HepG2 (cell line): Measurements from ENCODE around the gene BIRC6. TPM values are rescaled to one million over a fixed set of nuclear protein-coding genes. Genes with fewer than 3 reads are reported as not detected.

Experiments used
- GABPA ChIP-seq, 2 experiments: IDR thresholded peaks; 2 replicates each; pipeline ENCODE4 v1.6.1; 2011 to 2016; ENCODE audit warnings: low read depth in 2 of 2, low read length in 1 of 2, missing biosample characterization in 1 of 2, missing genetic modification characterization in 1 of 2
- GLI4 ChIP-seq: sonication (generic); formaldehyde crosslinking; IDR thresholded peaks from 2 replicates; pipeline ENCODE4 v1.5.1; 2020; ENCODE audit warnings: missing genetic modification reagents, mild to moderate bottlenecking, moderate library complexity, borderline replicate concordance
- HBP1 ChIP-seq: IDR thresholded peaks from 2 replicates; pipeline ENCODE4 v1.6.1; 2016; ENCODE audit warnings: low read depth, control low read depth
- KDM5B ChIP-seq: sonication (generic); formaldehyde crosslinking; IDR thresholded peaks from 2 replicates; pipeline ENCODE4 v1.4.0; 2020; ENCODE audit warnings: missing genetic modification reagents, mild to moderate bottlenecking, borderline replicate concordance
- SMAD1 ChIP-seq: sonication (generic); formaldehyde crosslinking; IDR thresholded peaks from 2 replicates; pipeline ENCODE4 v1.4.0; 2020; ENCODE audit warnings: missing genetic modification reagents, low read depth, mild to moderate bottlenecking, borderline replicate concordance
- THAP9 ChIP-seq: sonication (generic); formaldehyde crosslinking; IDR thresholded peaks from 2 replicates; pipeline ENCODE4; 2020; ENCODE audit warnings: missing genetic modification reagents, mild to moderate bottlenecking, borderline replicate concordance
- TOE1 ChIP-seq: sonication (generic); formaldehyde crosslinking; IDR thresholded peaks from 2 replicates; pipeline ENCODE4 v1.4.0; 2020; ENCODE audit warnings: mild to moderate bottlenecking, missing genetic modification reagents
- U2AF1 ChIP-seq: fragments of 200-400 bp; formaldehyde crosslinking; optimal IDR thresholded peaks from 2 replicates; pipeline ENCODE3; 2017; ENCODE audit warnings: mild to moderate bottlenecking, low read depth, low read length
- ZBTB2 ChIP-seq: sonication (generic); formaldehyde crosslinking; IDR thresholded peaks from 2 replicates; pipeline ENCODE4 v1.8.0; 2022; ENCODE audit warnings: low read depth, missing genetic modification reagents
- ZBTB8A ChIP-seq: sonication (generic); formaldehyde crosslinking; IDR thresholded peaks from 2 replicates; pipeline ENCODE4 v1.4.0; 2020; ENCODE audit warnings: mild to moderate bottlenecking, low read depth, missing genetic modification reagents, borderline replicate concordance
- ZFAT ChIP-seq: sonication (generic); formaldehyde crosslinking; conservative IDR thresholded peaks from 2 replicates; pipeline ENCODE4 v1.8.1; 2023; ENCODE audit warnings: missing genetic modification reagents, inconsistent platforms
- ZNF609 ChIP-seq: sonication (generic); formaldehyde crosslinking; IDR thresholded peaks from 2 replicates; pipeline ENCODE4 v1.4.0; 2020; ENCODE audit warnings: mild to moderate bottlenecking, missing genetic modification reagents, borderline replicate concordance
- ZNF800 ChIP-seq: sonication (generic); formaldehyde crosslinking; IDR thresholded peaks from 2 replicates; pipeline ENCODE4 v1.4.0; 2020; ENCODE audit warnings: missing genetic modification reagents
- polyA plus RNA-seq, 8 experiments: library from polyadenylated mRNA; depleted of rRNA in 3 of 8; stranded (reverse) in 7 of 8; unstranded in 1 of 8; fragments of >200 nt; fragmentation: Illumina TruSeq in 4 of 8; extraction: Trizol in 4 of 8; gene quantifications; 2 replicates each; pipeline versions ENCODE4 v1.2.1 to v1.2.3, GENCODE V29; 2011 to 2016; ENCODE audit warnings: low read depth in 4 of 8, missing spikeins in 1 of 8, mixed read lengths in 1 of 8; ENCODE audit not compliant: insufficient read depth in 1 of 8
- total RNA-seq, 5 experiments: library from RNA; depleted of rRNA; stranded (reverse); fragments of >200 nt; fragmentation: Illumina TruSeq; extraction: Trizol; gene quantifications; 2 replicates each; pipeline ENCODE4 v1.2.3, GENCODE V29; 2016; ENCODE audit warnings: low read depth in 1 of 5

Gene BIRC6
- total and polyA plus RNA-seq, 2 of the 13 experiments (the other 11 are each of a cell fraction or from before 2014, with no cell fraction given), result 65.6 to 120 TPM

- TF ChIP-seq ZNF800, result peak; percentile 68; the same call in 1 of the 2 replicates
- TF ChIP-seq HBP1 (CRISPR knock-in tag), result no peak; the same call in 1 of the 2 replicates
- TF ChIP-seq GABPA (IDR thresholded peaks at IDR 0.05; ENCODE audit: low read depth, low read length), result no peak
- no peak for TF ChIP-seq GABPA (CRISPR knock-in tag; IDR thresholded peaks at IDR 0.05; ENCODE audit: low read depth)
- TF ChIP-seq ZFAT (CRISPR knock-in tag), result peak; percentile 57; the same call in 1 of the 2 replicates
- 0 out of 2 replicates have a peak, but pooled peaks have one; percentile 48 for TF ChIP-seq ZNF609
- peak; percentile 11; the same call in 1 of the 2 replicates for TF ChIP-seq SMAD1 (CRISPR knock-in tag)
- no peak; the same call in 1 of the 2 replicates for TF ChIP-seq THAP9 (CRISPR knock-in tag)
- no peak for TF ChIP-seq TOE1
- peak; percentile 92 for TF ChIP-seq GLI4
- peak; percentile 11 for TF ChIP-seq KDM5B (CRISPR knock-in tag)
- peak; percentile 24; the same call in 1 of the 2 replicates for TF ChIP-seq ZBTB8A
- no peak for TF ChIP-seq ZBTB2
- TF ChIP-seq U2AF1, result peak; percentile 50
Measured at GRCh38 chr2:32357318-32358110, 691 bp downstream of the BIRC6 start (continued).
